ENCODE data around the gene GPATCH3. TPM values are rescaled to one million over a fixed set of nuclear protein-coding genes. Genes with fewer than 3 reads are reported as not detected.
"Not testable (repeated sequence)": the region's sequence is repeated elsewhere in the genome, so short reads cannot be mapped to it uniquely, and the experiment has no call there.

GPATCH3 gene
- total and polyA plus RNA-seq, 2 of the 4 experiments (the other 2 are of a cell fraction), result 5.2 to 8.0 TPM

DNA sequence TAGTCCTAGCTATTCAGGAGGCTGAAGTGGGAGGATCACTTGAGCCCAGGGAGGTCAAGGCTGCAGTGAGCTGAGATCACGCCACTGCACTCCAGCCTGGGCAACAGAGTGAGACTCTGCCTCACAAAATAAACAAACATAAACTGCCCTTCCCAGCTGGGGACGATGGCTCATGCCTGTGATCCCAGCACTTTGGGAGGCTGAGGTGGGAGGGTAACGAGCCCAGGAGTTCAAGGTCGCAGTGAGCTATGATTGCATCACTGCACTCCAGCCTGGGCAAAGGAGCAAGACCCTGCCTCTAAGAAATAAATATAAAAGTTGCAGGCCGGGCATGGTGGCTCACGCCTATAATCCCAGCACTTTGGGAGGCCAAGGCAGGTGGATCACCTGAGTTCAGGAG is 18.7 kb downstream of the GPATCH3 start:
- CTCF ChIA-PET, result interaction anchor here (0.6 kb wide), 1 partner anchor 8 kb away, joined by 3 read pairs; no protein-coding TSS in a partner anchor

More for the DNA sequence above, 18.7 kb downstream of the GPATCH3 start:
- H2AK5ac ChIP-seq (ENCODE audit: low read depth, low read length); H4K91ac ChIP-seq (ENCODE audit: insufficient read depth, low read depth, low read length); H3K23ac ChIP-seq (ENCODE audit: low read depth, low read length); H3K27ac ChIP-seq (ENCODE audit: insufficient read depth, low read length); H4K20me1 ChIP-seq (ENCODE audit: insufficient read depth, low read length); H3K4ac ChIP-seq (ENCODE audit: low read depth, low read length); H2AFZ ChIP-seq (replicated peaks; ENCODE audit: low read length, poor library complexity); H2BK5ac ChIP-seq (ENCODE audit: low read depth, low read length, poor library complexity, severe bottlenecking); dilution Hi-C loops (cut with HindIII; ENCODE audit: low sequenced_read_pairs, unreplicated experiment); H3K9ac ChIP-seq (ENCODE audit: low read depth, low read length); H3K56ac ChIP-seq (ENCODE audit: extremely low read depth, insufficient read depth, low read length); intact Hi-C loops (cut with micrococcal nuclease); H3K4me3 ChIP-seq (ENCODE audit: insufficient read depth, low read depth, low read length); in situ Hi-C loops (cut with MboI; ENCODE audit: low sequenced_read_pairs); H2AK9ac ChIP-seq (replicated peaks; ENCODE audit: low read depth, low read length, poor library complexity); H2BK20ac ChIP-seq (ENCODE audit: low read depth, low read length); DNase-seq; H3K14ac ChIP-seq (replicated peaks; ENCODE audit: low read depth, low read length); POLR2A ChIA-PET (ENCODE audit: unreplicated experiment); H3K4me1 ChIP-seq (ENCODE audit: control insufficient read depth, insufficient read depth, low read length); H3K18ac ChIP-seq (ENCODE audit: low read depth, low read length); H3K9me3 ChIP-seq (ENCODE audit: control insufficient read depth, insufficient read depth, low read length); H2BK15ac ChIP-seq (ENCODE audit: low read depth, low read length); H2BK120ac ChIP-seq (ENCODE audit: low read depth, low read length); H3K27me3 ChIP-seq (ENCODE audit: control insufficient read depth, insufficient read depth, low read length); H3K9me1 ChIP-seq (ENCODE audit: insufficient read depth, low read length); ATAC-seq (ENCODE audit: low read depth); H4K5ac ChIP-seq (ENCODE audit: low read depth, low read length); BruUV-seq (replicated peaks); H3K4me2 ChIP-seq (ENCODE audit: low read depth, low read length); H4K8ac ChIP-seq (ENCODE audit: low read depth in 2 of 2, low read length in 2 of 2): not testable (repeated sequence)
- 0 out of 2 replicates have a peak, but pooled peaks have one; percentile 30 for TF ChIP-seq CEBPB (IDR thresholded peaks at IDR 0.05; ENCODE audit: low read depth, low read length)
- peaks cover 24 to 32% of the 10 kb centered on the region in 2 experiments for H3K79me1 ChIP-seq (ENCODE audit: low read depth in 1 of 2, low read length in 2 of 2)
- 87% methylated on average over 4 of the region's 6 CpGs; no CpG with 5 or more reads in 1 of the 2 experiments for WGBS, 2 experiments (ENCODE audit: extremely low coverage in 2 of 2, insufficient read length in 1 of 2)
- peaks cover 63% of the 10 kb centered on the region for H3K36me3 ChIP-seq (ENCODE audit: control insufficient read depth, insufficient read depth, low read length)

All from IMR-90 (cell line).